Endometrial microvascular endothelial cells (primary cell): ENCODE results near the gene EYA3. TPM values are rescaled to one million over a fixed set of nuclear protein-coding genes. Genes with fewer than 3 reads are reported as not detected.

Experiments
- in situ Hi-C: cut with HindIII; loops from 2 replicates; pipeline ENCODE4 v1.10.0; 2017; ENCODE audit warnings: low sequenced_read_pairs, low pct_unique_long_range_greater_than_20kb; ENCODE audit errors: inconsistent ontology term
- total RNA-seq: library from RNA; depleted of rRNA; stranded (reverse); fragments of >200 nt; gene quantifications from one replicate; pipeline ENCODE4 v1.2.3, GENCODE V29; 2015; ENCODE audit errors: inconsistent ontology term

Gene EYA3
- total RNA-seq, 1 donor from 2014 or later = 15.1 TPM

- in situ Hi-C loops = no loop called here
These were observed 107.3 kb downstream of the EYA3 start for GRCh38 chr1:27981145-27981544.

DNA sequence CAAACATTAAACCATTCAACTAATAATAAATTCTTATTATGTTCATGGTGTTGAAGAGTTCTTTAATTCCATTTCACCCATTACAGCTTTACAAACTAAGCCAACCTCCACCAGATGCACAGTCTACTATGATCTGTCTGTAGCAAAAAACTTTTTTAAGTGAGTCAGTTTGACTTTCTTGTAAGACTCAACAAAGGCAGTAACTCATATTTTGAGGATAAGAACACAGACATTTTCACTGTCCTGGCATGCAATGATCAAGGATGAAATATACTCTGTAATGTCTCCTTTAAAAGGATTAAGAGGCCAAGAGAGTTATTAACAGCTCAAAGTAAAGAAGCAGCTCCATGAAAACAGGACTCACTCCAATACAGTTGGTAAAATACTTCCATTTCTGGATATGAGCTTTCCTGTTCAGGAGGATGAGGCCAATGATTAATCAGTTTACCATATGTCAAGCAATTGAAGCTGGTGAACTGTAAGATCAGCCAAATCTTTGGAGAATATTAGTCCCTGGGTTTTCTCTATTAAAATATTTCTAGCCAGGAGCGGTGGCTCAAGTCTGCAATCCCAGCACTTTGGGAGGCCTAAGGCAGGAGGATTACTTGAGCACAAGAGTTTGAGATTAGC, 108.1 kb downstream of the EYA3 start:
- in situ Hi-C loops = no loop called here

DNA sequence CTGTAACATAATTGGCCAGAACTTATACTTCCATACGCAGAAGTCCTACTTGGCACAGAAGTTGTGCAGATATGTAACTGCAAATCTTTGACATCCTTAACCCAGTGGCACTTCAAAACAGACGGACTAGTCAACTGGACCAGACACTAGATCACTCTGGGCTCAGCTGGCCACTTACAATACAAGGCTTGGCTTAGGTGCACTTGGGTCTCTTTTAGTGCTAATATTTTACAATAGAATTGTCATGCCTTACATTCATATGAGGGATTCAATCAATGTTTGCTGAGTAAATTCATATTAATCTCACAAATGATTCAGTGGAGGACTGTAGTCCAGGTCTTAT, 108.6 kb downstream of the EYA3 start:
- in situ Hi-C loops = no loop called here

DNA sequence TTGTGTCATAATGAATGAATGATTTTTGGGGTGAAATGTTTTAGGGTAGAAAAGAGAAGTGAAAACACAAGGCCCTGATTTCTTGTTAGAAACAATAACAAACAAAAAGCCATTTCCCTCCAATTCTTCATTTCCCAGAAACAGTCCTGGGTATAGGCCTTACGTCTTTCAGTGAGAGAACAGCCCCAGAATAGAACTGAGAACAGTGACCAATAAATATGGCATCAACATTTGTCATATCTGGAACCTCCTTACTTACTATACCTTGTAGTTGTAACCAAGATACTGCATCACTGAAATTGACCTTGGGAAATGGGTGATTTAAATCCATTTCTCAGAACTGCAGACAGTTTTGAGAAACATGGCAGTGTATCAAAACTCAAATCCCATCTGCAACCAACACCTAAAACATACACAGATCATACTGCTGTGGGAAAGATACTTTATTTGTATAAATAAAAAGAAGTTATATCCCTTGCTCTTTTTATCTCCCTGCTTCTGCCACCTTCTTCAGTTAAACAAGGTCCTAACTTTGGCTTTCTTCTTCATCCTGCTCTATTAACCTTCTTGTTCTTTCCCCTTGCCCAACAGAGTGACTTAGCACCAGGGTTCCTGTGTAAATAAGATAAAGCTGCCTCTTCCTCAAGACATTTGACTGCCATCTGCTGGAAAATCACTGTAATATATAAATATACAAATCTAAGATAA, 109.1 kb downstream of the EYA3 start:
- in situ Hi-C loops = no loop called here

GRCh38 chr1:27974417-27974781, 114.0 kb downstream of the EYA3 start:
- in situ Hi-C loops = no loop called here

DNA sequence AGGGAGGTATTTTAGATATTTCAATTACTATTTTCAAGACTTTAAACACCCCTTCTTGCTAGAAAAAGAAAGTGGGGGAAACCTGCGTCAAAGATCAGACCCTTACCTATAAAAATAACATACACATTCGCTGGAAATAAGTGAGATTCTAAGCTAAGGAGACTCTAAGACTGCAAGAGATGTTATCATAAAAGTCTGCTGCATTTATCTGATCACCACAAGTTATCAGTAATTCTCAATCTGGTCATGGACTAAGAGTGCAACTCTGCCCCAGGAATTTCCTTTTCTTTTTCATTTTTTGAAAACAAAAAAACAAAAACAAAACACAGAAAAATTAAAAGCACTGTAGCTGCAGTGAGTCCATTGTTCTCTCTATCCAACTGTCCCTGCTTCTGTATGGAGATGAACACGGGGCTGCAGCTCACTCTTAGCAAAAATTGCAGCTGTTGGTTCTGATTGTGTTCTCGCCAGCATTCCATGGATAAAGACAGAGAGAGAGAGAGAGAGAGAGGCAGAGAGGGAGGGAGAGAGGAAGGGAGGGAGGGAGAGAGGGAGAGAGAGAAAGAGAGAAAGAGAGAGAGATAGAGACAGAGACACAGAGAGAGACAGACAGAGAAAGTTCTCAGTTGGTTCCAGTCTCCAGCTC, 114.5 kb downstream of the EYA3 start:
- in situ Hi-C loops = no loop called here

DNA sequence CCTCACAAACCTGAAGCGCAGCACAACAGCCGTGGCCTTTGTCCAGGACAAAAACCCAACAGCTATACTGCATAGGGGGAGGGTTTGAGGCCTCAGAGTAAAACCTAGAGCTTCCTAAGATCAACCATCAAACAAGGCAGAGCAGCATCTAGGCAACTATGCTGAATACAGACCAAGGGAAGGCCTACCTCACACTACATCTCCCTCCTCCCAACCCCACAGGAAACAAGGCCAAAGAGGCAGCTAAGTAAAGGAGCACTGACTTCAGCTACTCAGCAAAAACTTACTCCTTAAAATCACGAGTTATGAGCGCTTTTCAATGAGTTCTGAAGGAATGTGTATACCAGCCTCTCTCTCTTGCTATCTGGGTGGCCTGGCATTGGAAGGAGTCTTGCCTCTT, 116.3 kb downstream of the EYA3 start:
- in situ Hi-C loops = no loop called here

DNA sequence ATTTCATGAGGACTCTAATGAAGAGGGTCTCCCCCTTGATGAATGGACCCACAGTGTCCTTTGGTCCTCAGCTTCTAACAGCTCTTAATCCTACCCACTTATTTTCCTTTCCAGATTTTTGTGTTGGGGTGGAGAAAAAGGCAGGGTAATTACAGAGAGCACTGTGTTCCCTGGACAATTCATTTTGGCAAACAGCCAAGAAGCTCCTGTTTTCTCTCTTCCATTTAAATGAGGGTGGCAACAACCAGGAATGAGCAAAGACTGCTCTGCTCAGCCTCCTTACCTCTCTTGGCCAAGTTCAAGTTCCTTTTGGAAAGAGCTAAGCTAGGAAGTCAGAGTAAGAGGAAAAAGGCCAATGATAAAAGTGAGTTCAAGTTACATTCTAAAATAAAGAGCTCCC, 116.7 kb downstream of the EYA3 start:
- in situ Hi-C loops = no loop called here

GRCh38 chr1:27970401-27970800, 118.0 kb downstream of the EYA3 start:
- in situ Hi-C loops = no loop called here

- in situ Hi-C loops = no loop called here
These were observed 119.7 kb downstream of the EYA3 start for GRCh38 chr1:27968692-27969091.

GRCh38 chr1:27967884-27968466, 120.4 kb downstream of the EYA3 start:
- in situ Hi-C loops = no loop called here

GRCh38 chr1:27967106-27967883, 121.1 kb downstream of the EYA3 start:
- in situ Hi-C loops = no loop called here

- in situ Hi-C loops = no loop called here
These were observed 121.9 kb downstream of the EYA3 start for GRCh38 chr1:27966402-27967105.

GRCh38 chr1:27963393-27963792, 125.0 kb downstream of the EYA3 start:
- in situ Hi-C loops = no loop called here

- in situ Hi-C loops = no loop called here
These were observed 126.7 kb downstream of the EYA3 start for GRCh38 chr1:27961646-27962221.

DNA sequence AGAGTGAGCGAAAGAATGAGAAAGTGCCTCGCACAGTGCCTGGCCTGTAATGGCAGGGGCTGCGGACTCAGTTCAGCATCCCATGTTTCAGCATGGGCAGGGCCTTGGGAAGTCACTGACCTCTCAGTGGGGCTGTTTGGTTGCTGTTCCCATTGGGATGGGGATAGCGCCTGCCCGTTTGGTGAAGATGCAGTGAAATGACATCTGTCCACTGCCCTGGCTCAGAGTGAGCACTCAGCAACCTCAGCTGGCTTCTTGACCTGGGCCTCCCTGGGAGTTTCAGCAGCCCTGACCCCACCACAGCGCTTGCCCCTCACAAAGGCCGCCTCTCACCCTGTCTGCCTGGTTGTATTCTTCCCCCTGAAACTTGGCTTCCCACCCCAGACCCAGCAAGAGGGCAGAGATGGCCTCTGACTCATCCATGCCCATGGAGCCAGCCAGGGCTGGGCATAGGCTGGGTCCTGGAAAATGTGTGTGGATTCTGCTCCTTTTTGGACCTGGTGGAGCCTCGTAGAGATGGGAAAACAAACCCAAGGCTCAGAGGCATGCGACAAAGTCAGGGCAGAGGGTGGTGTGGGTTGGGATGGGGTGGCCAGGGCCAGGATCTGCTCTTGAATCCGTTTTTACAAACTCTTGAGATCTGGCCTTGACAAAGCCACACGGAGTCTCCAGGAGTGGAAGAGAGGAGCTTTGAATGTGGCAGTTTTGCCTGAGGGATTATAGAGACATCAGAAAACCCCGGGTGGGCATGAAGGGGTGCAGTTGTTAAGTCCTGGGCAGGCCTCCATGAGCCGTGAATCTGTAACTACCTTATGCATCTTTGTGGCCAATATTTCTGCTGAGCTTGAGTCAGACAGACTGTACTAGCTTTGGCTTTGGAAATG, 127.4 kb downstream of the EYA3 start:
- in situ Hi-C loops = no loop called here

GRCh38 chr1:27959792-27960603, 128.4 kb downstream of the EYA3 start, which contains the start of gene XKR8:
XKR8 (plus strand) TSS chr1:27959973; CDS start chr1:27960070, 97 bp downstream.
- in situ Hi-C loops = no loop called here
